DOHH2 (cell line): ENCODE results near the gene SELENOF.

Experiments used
- CTCF ChIP-seq: fragments of 200-600 bp; sonication (generic); IDR thresholded peaks from one replicate; pipeline ENCODE4 v1.5.1; 2014; ENCODE audit warnings: antibody characterized with exemption, mild to moderate bottlenecking, low read depth, low read length; ENCODE audit not compliant: poor library complexity, severe bottlenecking
- EZH2phosphoT487 ChIP-seq: fragments of 200-600 bp; sonication (generic); IDR thresholded peaks from 2 replicates; pipeline ENCODE4 v1.6.1; 2017; ENCODE audit warnings: borderline replicate concordance, mild to moderate bottlenecking, antibody characterized with exemption, low read length, moderate library complexity, mixed read lengths

GRCh38 chr1:86905875-86906274 lies 8.1 kb downstream of the SELENOF start:
- TF ChIP-seq CTCF (no peak), EZH2phosphoT487 (no peak)
